Endothelial cell of umbilical vein (primary cell): ENCODE results near the gene PNCK. TPM values are rescaled to one million over a fixed set of nuclear protein-coding genes. Genes with fewer than 3 reads are reported as not detected.

Experiments used
- BruUV-seq: library from RNA; stranded (reverse); fragments of 400-500 nt; replicated peaks from 2 replicates; lab custom pipeline; 2021; lab: Mats Ljungman, UMichigan
- CTCF ChIA-PET: fragments of 300-600, 350-600 bp; sonication (Branson Sonifier 250); formaldehyde crosslinking; loops from one replicate; lab custom pipeline; 2021; ENCODE audit warnings: antibody characterized with exemption, inconsistent platforms; lab: Charles Lee
- POLR2A ChIA-PET: fragments of 300-600, 350-600 bp; sonication (Branson Sonifier 250); formaldehyde crosslinking; loops from one replicate; lab custom pipeline; 2021; ENCODE audit warnings: antibody characterized with exemption, inconsistent platforms; lab: Charles Lee
- DNase-seq: peaks from one replicate; pipeline ENCODE4 v3.0.0-alpha.2; 2011; ENCODE audit warnings: low read depth, low spot score
- FAIRE-seq: peaks from 2 replicates; lab custom pipeline; 2011; peaks lifted over from hg19 to GRCh38; lab: Jason Lieb, UNC
- H2AFZ ChIP-seq: 2 replicates; pipeline ENCODE4 v1.6.0; 2012; ENCODE audit warnings: low read depth, low read length, control low read depth, inconsistent platforms
- H3K27ac ChIP-seq: 2 replicates; pipeline ENCODE4 v1.5.1; 2011; ENCODE audit warnings: low read depth, mild to moderate bottlenecking, control low read depth, low read length, moderate library complexity; ENCODE audit not compliant: insufficient read depth
- H3K27me3 ChIP-seq, 2 experiments: 2 replicates each; pipeline versions ENCODE4 v1.6.0 to v1.6.1; 2011; ENCODE audit warnings: low read length in 2 of 2, mixed read lengths in 1 of 2; ENCODE audit not compliant: control insufficient read depth in 2 of 2, insufficient read depth in 2 of 2
- H3K36me3 ChIP-seq, 2 experiments: 2 replicates in 1 of 2; 3 replicates in 1 of 2; pipeline ENCODE4 v1.5.1; 2011; ENCODE audit warnings: low read length in 2 of 2, mild to moderate bottlenecking in 1 of 2, moderate library complexity in 1 of 2; ENCODE audit not compliant: control insufficient read depth in 2 of 2, insufficient read depth in 2 of 2; ENCODE audit errors: extremely low read depth in 1 of 2
- H3K4me1 ChIP-seq: 3 replicates; pipeline ENCODE4 v1.5.1; 2011; ENCODE audit warnings: mild to moderate bottlenecking, low read length; ENCODE audit not compliant: control insufficient read depth, insufficient read depth; ENCODE audit errors: extremely low read depth
- H3K4me2 ChIP-seq: 2 replicates; pipeline ENCODE4 v1.6.1; 2011; ENCODE audit warnings: low read length, control low read depth, mixed read lengths; ENCODE audit not compliant: insufficient read depth
- H3K4me3 ChIP-seq, 3 experiments: fragments of 200-600 bp in 1 of 3; sonication (generic), shearing (Covaris generic) in 1 of 3; replicated peaks in 1 of 3; 2 replicates each; pipeline ENCODE4 v1.5.1; 2011 to 2016; ENCODE audit warnings: control low read depth in 3 of 3, low read length in 3 of 3, mild to moderate bottlenecking in 2 of 3, inconsistent platforms in 1 of 3, low read depth in 1 of 3, moderate library complexity in 1 of 3; ENCODE audit not compliant: insufficient read depth in 1 of 3
- H3K79me2 ChIP-seq: 2 replicates; pipeline ENCODE4 v1.6.0; 2012; ENCODE audit warnings: low read length, inconsistent platforms; ENCODE audit not compliant: control insufficient read depth, insufficient read depth
- H3K9ac ChIP-seq: replicated peaks from 2 replicates; pipeline ENCODE3; 2011; ENCODE audit warnings: low read length, control low read depth; ENCODE audit not compliant: insufficient read depth; ENCODE audit errors: extremely low read depth
- H3K9me1 ChIP-seq: replicated peaks from 3 replicates; pipeline ENCODE4 v1.6.0; 2011; ENCODE audit warnings: mild to moderate bottlenecking, low read length; ENCODE audit not compliant: control insufficient read depth, insufficient read depth; ENCODE audit errors: extremely low read depth
- H3K9me3 ChIP-seq: replicated peaks from 2 replicates; pipeline ENCODE4 v1.5.1; 2012; ENCODE audit warnings: low read length, inconsistent platforms; ENCODE audit not compliant: control insufficient read depth, insufficient read depth
- H4K20me1 ChIP-seq: replicated peaks from 2 replicates; pipeline ENCODE3; 2011; ENCODE audit warnings: mild to moderate bottlenecking, low read length; ENCODE audit not compliant: control insufficient read depth, insufficient read depth; ENCODE audit errors: extremely low read depth
- EZH2 ChIP-seq: IDR thresholded peaks from 2 replicates; pipeline ENCODE4 v1.6.1; 2012; ENCODE audit warnings: borderline replicate concordance, low read depth, mild to moderate bottlenecking, moderate library complexity, low read length, inconsistent platforms; ENCODE audit not compliant: severe bottlenecking
- JUN ChIP-seq: IDR thresholded peaks from 2 replicates; pipeline ENCODE4 v1.6.1; 2011; ENCODE audit warnings: borderline replicate concordance, low read depth; ENCODE audit not compliant: insufficient read length, insufficient read depth
- MYC ChIP-seq: IDR thresholded peaks from one replicate; pipeline ENCODE4 v1.6.1; 2011; ENCODE audit warnings: mild to moderate bottlenecking, low read depth, low read length
- POLR2AphosphoS5 ChIP-seq: IDR thresholded peaks from 2 replicates; pipeline ENCODE4 v1.6.1; 2012; ENCODE audit warnings: low read depth, mild to moderate bottlenecking, control low read depth, low read length, moderate library complexity; ENCODE audit not compliant: insufficient read depth
- dilution Hi-C: fragments of 300-500 bp; cut with MboI; formaldehyde crosslinking; loops from one replicate; pipeline ENCODE4 v1.15.0; 2019; ENCODE audit warnings: low sequenced_read_pairs; ENCODE audit not compliant: extremely low pct_ligation_motif_present
- intact Hi-C: fragments of 100-400 bp; cut with micrococcal nuclease; formaldehyde crosslinking; loops from one replicate; pipeline ENCODE4 v1.10.0; 2022
- polyA plus RNA-seq, 4 experiments: library from polyadenylated mRNA; depleted of rRNA in 3 of 4; stranded (reverse) in 3 of 4; unstranded in 1 of 4; fragments of >200 nt; gene quantifications; 2 replicates each; pipeline versions ENCODE4 v1.2.1 to v1.2.3, GENCODE V29; 2011 to 2012; ENCODE audit warnings: missing spikeins in 1 of 4
- total RNA-seq: library from RNA; stranded (reverse); gene quantifications from 2 replicates; pipeline ENCODE4 v1.2.3, GENCODE V29; 2021

Gene PNCK
- total and polyA plus RNA-seq, 2 donors (not counting 3 experiments of a cell fraction or from before 2014, with no cell fraction given) = 0.12 TPM; not detected in 1

GRCh38 chrX:153634832-153635231 lies 38.8 kb downstream of the PNCK start:
- dilution Hi-C loops = no loop called here
- Histone ChIP-seq H3K36me3 (no peaks in the 10 kb centered on the region), H3K4me2 (no peak overlapping the region), H3K27me3 (peaks cover 0 to 1% of the 10 kb centered on the region in 2 experiments), H3K4me3 (no peak overlapping the region), H3K9me3 (no peaks in the 10 kb centered on the region), H3K79me2 (no peaks in the 10 kb centered on the region), H4K20me1 (no peaks in the 10 kb centered on the region), H3K4me1 (no peaks in the 10 kb centered on the region), H3K9me1 (no peaks in the 10 kb centered on the region), H3K9ac (no peak overlapping the region), H2AFZ (no peak overlapping the region), H3K27ac (no peak overlapping the region)
- ChIA-PET CTCF (no interaction called here), POLR2A (no interaction called here)
- DNase-seq = no peak
- intact Hi-C loops = no loop called here
- BruUV-seq = no TSS peak
- no peak for TF ChIP-seq MYC
- no peak for TF ChIP-seq JUN
- TF ChIP-seq EZH2 = no peak
- no peak for FAIRE-seq

GRCh38 chrX:153634236-153634635 lies 39.4 kb downstream of the PNCK start:
- POLR2A ChIA-PET = no interaction called here
- CTCF ChIA-PET = no interaction called here
- Histone ChIP-seq H3K4me3 (no peak overlapping the region), H3K4me2 (no peak overlapping the region), H3K79me2 (no peaks in the 10 kb centered on the region), H3K27ac (no peak overlapping the region), H3K36me3 (no peaks in the 10 kb centered on the region), H3K9ac (no peak overlapping the region), H2AFZ (no peak overlapping the region), H3K4me1 (no peaks in the 10 kb centered on the region), H4K20me1 (no peaks in the 10 kb centered on the region), H3K9me3 (no peaks in the 10 kb centered on the region), H3K27me3 (peaks cover 0 to 1% of the 10 kb centered on the region in 2 experiments), H3K9me1 (no peaks in the 10 kb centered on the region)
- no TSS peak for BruUV-seq
- TF ChIP-seq JUN (no peak), POLR2AphosphoS5 (no peak)
- dilution Hi-C loops (no loop called here), intact Hi-C loops (no loop called here)
- DNase-seq (no peak), FAIRE-seq (no peak)
